ENCODE results near the gene GAL3ST2.
"Not testable (repeated sequence)": the region's sequence is repeated elsewhere in the genome, so short reads cannot be mapped to it uniquely, and the experiment has no call there.

GAL3ST2 gene

DNA sequence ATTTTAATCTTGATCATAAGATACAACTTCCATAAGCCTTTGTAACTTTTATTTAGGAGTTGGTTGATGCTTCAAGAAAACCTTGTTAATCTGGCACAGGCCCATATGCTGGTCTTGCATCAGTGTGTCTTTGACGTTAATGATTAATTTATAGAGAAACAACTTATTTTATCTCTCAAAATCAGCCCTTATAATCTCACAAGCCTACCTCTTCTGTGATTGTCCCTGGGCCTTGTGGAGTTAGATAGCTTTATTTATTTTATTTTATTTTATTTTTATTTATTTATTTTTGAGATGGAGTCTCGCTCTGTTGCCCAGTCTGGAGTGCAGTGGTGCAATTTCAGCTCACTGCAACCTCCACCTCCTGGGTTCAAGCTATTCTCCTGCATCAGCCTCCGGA is 5.4 kb downstream of the GAL3ST2 start:
- not testable (repeated sequence) for H3K9ac ChIP-seq (ENCODE audit: low read length); H3K4me3 ChIP-seq (ENCODE audit: low read length); H3K4me1 ChIP-seq (ENCODE audit: control insufficient read depth, low read depth, low read length); H3K36me3 ChIP-seq (ENCODE audit: control insufficient read depth, low read depth, low read length); H3K27ac ChIP-seq (ENCODE audit: low read length); H3K27me3 ChIP-seq (ENCODE audit: control insufficient read depth, insufficient read depth, low read length)
- H3K9me3 ChIP-seq (ENCODE audit: control insufficient read depth, low read depth, low read length) = peaks cover 18% of the 10 kb centered on the region

DNA sequence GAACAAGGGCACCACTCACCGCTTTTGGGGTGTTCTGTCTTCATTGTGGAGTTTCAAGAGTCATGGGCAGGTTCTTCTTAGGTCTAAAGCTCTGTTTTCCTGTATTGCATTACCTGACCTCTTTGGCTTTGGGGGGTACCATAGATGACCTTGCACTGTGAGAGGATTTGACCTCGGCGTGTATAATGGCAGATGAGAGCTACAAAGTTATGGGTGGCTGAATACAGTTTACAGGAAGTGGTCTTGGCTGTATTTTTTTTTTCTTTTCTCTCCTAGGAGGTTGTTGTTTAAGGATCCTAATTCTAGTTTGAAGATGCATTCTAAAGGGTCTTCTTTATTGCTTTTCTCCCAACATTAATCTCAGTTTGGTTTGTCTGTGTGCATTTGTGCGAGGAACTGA is 11.5 kb downstream of the GAL3ST2 start:
- H3K9me3 ChIP-seq (ENCODE audit: control insufficient read depth, low read depth, low read length) = peaks cover 15% of the 10 kb centered on the region

DNA sequence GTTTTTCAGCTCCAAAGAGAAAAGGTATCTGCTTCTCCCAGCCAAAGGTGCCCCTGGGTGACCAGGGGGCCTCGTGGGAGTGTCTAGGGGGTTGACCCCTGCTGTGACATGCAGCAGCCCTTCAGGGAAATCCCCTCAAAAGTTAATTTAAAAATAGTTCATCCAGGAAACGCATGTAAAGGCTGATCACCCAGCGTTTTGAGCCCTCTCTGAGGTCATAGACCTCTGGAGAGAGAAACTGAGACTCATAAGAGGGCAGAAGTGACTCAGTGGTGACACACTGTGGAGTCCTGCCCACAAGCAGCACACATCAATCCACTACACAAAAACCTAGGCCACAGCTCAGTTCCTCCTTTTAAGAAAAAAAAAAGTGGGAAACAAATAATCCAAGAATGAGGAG is 11.9 kb downstream of the GAL3ST2 start:
- H3K4me1 ChIP-seq (ENCODE audit: control insufficient read depth, low read depth, low read length) = no peaks in the 10 kb centered on the region
- no peaks in the 10 kb centered on the region for H3K27me3 ChIP-seq (ENCODE audit: control insufficient read depth, insufficient read depth, low read length)
- no peak overlapping the region for H3K9ac ChIP-seq (ENCODE audit: low read length)
- H3K27ac ChIP-seq (ENCODE audit: low read length) = no peak overlapping the region
- peaks cover 15% of the 10 kb centered on the region for H3K9me3 ChIP-seq (ENCODE audit: control insufficient read depth, low read depth, low read length)
- H3K4me3 ChIP-seq (ENCODE audit: low read length) = no peak overlapping the region
- H3K36me3 ChIP-seq (ENCODE audit: control insufficient read depth, low read depth, low read length) = no peaks in the 10 kb centered on the region

More for the DNA sequence above, 11.5 kb downstream of the GAL3ST2 start:
- no peak overlapping the region for H3K4me3 ChIP-seq (ENCODE audit: low read length)
- H3K27me3 ChIP-seq (ENCODE audit: control insufficient read depth, insufficient read depth, low read length) = no peaks in the 10 kb centered on the region
- H3K27ac ChIP-seq (ENCODE audit: low read length) = no peak overlapping the region
- H3K4me1 ChIP-seq (ENCODE audit: control insufficient read depth, low read depth, low read length) = no peaks in the 10 kb centered on the region
- no peaks in the 10 kb centered on the region for H3K36me3 ChIP-seq (ENCODE audit: control insufficient read depth, low read depth, low read length)
- no peak overlapping the region for H3K9ac ChIP-seq (ENCODE audit: low read length)

DNA sequence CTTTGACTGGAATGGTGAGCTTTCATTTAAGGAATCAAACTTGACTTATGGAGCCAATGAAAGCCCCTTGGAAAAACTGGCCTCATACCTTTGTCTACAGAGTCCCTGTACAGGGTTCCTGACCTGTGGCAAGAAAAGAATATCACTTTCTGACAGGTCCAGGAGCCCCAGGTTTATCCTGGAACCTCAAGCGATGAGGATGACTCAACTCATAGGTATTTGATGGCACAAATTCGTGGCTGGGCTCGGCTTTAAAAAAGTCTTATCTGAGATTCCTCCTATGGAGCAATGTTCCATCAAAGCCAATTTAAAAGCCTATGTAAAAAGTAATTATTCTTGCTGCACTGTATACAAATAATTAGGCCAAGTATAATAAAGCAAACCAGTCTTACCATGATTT is 14.8 kb downstream of the GAL3ST2 start:
- not testable (repeated sequence) for H3K4me1 ChIP-seq (ENCODE audit: control insufficient read depth, low read depth, low read length); H3K4me3 ChIP-seq (ENCODE audit: low read length); H3K27me3 ChIP-seq (ENCODE audit: control insufficient read depth, insufficient read depth, low read length); H3K27ac ChIP-seq (ENCODE audit: low read length); H3K36me3 ChIP-seq (ENCODE audit: control insufficient read depth, low read depth, low read length); H3K9ac ChIP-seq (ENCODE audit: low read length)
- peaks cover 15% of the 10 kb centered on the region for H3K9me3 ChIP-seq (ENCODE audit: control insufficient read depth, low read depth, low read length)

DNA sequence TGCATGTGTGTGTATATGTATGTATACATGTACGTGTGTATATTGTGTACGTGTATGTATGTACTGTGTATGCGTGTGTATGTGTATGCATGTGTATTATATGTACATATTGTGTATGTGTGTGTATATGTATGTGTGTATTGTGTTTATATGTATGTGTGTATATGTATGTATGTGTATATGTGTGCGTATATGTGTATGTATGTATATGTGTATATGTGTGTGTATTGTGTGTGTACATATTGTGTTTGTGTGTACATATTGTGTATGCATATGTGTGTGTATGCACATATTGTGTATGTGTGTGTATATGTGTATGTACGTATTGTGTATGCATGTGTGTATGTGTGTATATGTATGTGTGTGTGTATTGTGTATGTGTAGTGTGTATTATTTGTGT is 16.8 kb downstream of the GAL3ST2 start:
- peaks cover 12% of the 10 kb centered on the region for H3K9me3 ChIP-seq (ENCODE audit: control insufficient read depth, low read depth, low read length)

DNA sequence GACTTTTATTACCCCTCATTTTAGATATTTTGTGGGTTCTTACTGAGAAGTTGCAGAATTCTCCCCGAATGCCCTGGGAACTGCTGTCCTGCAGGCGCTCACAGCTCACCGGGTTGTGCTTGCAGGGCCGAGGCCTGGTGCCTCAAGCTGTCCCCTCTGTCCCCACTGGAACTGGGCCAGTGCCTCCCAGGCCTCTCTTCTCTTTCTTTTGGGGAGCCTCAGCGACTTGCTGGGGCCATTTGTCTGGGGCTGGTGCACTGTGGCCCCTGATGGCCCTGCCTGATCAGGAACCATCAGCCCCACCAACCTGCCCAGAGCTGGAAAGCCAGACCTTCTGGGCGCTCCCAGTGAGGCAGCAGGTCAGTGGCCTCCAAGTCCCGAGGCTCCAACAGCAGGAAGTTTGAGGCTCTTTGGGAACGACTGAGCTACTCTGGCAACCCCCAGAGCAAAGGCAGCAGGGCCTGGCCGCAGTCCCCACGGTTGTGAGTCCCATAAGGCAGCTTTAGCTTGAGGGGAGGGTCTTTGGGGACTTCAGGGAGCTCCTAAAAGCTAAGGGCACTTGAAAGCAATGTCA is 17.7 kb downstream of the GAL3ST2 start:
- Histone ChIP-seq H3K4me3 (ENCODE audit: low read length) (no peak overlapping the region), H3K4me1 (ENCODE audit: control insufficient read depth, low read depth, low read length) (no peaks in the 10 kb centered on the region), H3K36me3 (ENCODE audit: control insufficient read depth, low read depth, low read length) (no peaks in the 10 kb centered on the region), H3K9ac (ENCODE audit: low read length) (no peak overlapping the region), H3K27ac (ENCODE audit: low read length) (no peak overlapping the region), H3K9me3 (ENCODE audit: control insufficient read depth, low read depth, low read length) (peaks cover 7% of the 10 kb centered on the region), H3K27me3 (ENCODE audit: control insufficient read depth, insufficient read depth, low read length) (no peaks in the 10 kb centered on the region)

More for the DNA sequence above, 16.8 kb downstream of the GAL3ST2 start:
- H3K27ac ChIP-seq (ENCODE audit: low read length) = no peak overlapping the region
- H3K36me3 ChIP-seq (ENCODE audit: control insufficient read depth, low read depth, low read length) = no peaks in the 10 kb centered on the region
- no peak overlapping the region for H3K9ac ChIP-seq (ENCODE audit: low read length)
- H3K4me1 ChIP-seq (ENCODE audit: control insufficient read depth, low read depth, low read length) = no peaks in the 10 kb centered on the region
- H3K27me3 ChIP-seq (ENCODE audit: control insufficient read depth, insufficient read depth, low read length) = no peaks in the 10 kb centered on the region
- no peak overlapping the region for H3K4me3 ChIP-seq (ENCODE audit: low read length)

DNA sequence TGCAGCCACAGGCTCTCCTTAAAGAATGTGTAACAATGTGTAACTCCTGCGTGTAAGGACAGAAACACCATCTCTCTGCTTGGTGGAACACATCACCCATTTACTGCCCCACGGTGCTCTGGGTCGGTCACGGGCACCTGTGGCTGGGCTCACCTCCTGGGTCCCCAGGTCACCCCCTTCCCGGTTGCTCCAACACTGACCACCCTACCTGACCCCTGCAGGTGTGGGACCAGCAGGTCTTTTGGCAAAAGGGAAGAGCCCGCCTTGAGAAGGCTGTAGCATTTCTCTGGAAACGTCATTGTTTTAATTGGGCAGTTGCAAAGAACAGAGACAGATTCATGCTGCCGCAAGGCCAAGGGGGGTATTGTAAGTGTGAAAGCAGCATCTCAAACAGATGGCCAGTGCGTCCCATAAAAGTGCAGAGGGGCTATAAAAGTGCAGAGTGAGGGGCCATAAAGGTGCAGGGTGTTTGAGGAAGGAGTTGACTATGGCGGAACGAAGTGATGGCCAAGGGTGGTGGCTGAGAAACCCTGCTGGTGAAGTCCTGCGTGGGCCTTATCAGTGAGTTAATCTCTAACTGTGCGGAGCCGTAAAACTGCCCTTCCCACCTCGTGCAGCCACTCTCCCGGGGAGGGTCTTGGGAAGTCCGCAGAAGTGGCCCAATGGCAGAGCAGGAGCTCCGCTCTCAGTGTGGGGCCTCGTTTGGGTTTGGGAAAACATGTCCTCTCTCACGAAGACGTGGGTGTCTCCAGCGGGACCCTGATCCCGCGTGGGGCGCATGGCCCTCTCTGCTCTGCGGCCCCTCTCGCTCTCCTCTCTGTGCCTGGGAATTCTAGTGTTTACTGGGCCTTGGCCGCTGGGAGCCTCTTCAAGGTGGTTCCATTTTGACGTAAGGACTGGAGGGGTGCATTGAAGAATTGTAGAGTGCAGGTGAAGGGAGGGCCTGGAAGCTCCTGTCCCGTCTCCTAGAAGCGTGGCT is 18.7 kb downstream of the GAL3ST2 start:
- H3K9ac ChIP-seq (ENCODE audit: low read length) = no peak overlapping the region
- no peak overlapping the region for H3K4me3 ChIP-seq (ENCODE audit: low read length)
- no peaks in the 10 kb centered on the region for H3K36me3 ChIP-seq (ENCODE audit: control insufficient read depth, low read depth, low read length)
- no peak overlapping the region for H3K27ac ChIP-seq (ENCODE audit: low read length)
- no peaks in the 10 kb centered on the region for H3K4me1 ChIP-seq (ENCODE audit: control insufficient read depth, low read depth, low read length)
- H3K27me3 ChIP-seq (ENCODE audit: control insufficient read depth, insufficient read depth, low read length) = no peaks in the 10 kb centered on the region
- peaks cover 7% of the 10 kb centered on the region for H3K9me3 ChIP-seq (ENCODE audit: control insufficient read depth, low read depth, low read length)

DNA sequence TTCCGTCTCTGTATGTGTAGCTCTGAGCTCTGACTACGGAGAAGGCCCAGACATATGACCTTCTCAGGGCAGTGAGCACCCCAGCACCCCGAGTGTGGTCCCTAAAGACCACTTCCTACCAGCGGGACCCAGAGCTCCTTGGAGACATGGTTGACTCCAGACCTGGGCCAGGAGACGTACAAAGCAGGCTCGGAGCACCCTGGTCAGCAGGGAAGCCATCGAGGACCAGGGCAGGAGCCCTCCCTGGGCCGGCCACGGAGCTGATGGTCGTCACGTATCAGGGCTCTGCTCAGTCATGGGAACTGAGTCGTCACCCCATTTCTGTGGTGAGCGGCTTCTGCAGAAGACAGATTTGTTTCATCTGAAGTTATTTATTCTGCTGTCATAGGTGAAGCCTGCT is 19.6 kb downstream of the GAL3ST2 start:
- no peaks in the 10 kb centered on the region for H3K27me3 ChIP-seq (ENCODE audit: control insufficient read depth, insufficient read depth, low read length)
- no peak overlapping the region for H3K9ac ChIP-seq (ENCODE audit: low read length)
- H3K4me3 ChIP-seq (ENCODE audit: low read length) = no peak overlapping the region
- no peaks in the 10 kb centered on the region for H3K4me1 ChIP-seq (ENCODE audit: control insufficient read depth, low read depth, low read length)
- no peaks in the 10 kb centered on the region for H3K9me3 ChIP-seq (ENCODE audit: control insufficient read depth, low read depth, low read length)
- no peak overlapping the region for H3K27ac ChIP-seq (ENCODE audit: low read length)
- H3K36me3 ChIP-seq (ENCODE audit: control insufficient read depth, low read depth, low read length) = no peaks in the 10 kb centered on the region

DNA sequence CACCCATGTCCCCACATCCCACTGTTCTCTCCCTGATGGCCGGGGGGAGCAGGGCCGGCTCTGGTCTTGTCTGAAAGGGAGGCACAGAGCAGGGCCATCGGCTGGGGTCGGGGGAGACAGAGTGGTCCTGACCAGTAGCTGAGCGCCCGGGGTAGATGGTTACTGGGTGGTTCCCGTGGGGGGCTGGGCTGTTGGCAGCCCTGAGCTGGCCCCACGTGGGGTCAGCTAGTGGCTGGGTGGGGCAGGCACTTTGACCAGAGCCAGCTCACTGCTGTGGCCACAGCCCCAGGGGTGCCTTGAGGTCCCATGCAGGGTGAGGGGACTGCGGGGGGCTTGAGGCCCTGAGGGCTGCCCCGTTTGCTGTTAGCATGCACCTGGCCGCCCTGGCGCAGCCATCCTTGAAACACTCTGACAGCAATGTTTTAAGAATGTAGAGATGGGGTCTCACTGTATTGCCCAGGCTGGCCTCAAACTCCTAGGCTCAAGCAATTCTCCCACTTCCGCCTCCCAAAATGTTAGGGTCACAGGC is 20.1 kb downstream of the GAL3ST2 start:
- H3K4me1 ChIP-seq (ENCODE audit: control insufficient read depth, low read depth, low read length) = no peaks in the 10 kb centered on the region
- no peaks in the 10 kb centered on the region for H3K27me3 ChIP-seq (ENCODE audit: control insufficient read depth, insufficient read depth, low read length)
- H3K4me3 ChIP-seq (ENCODE audit: low read length) = no peak overlapping the region
- no peaks in the 10 kb centered on the region for H3K36me3 ChIP-seq (ENCODE audit: control insufficient read depth, low read depth, low read length)
- H3K9me3 ChIP-seq (ENCODE audit: control insufficient read depth, low read depth, low read length) = no peaks in the 10 kb centered on the region
- no peak overlapping the region for H3K27ac ChIP-seq (ENCODE audit: low read length)
- H3K9ac ChIP-seq (ENCODE audit: low read length) = no peak overlapping the region

DNA sequence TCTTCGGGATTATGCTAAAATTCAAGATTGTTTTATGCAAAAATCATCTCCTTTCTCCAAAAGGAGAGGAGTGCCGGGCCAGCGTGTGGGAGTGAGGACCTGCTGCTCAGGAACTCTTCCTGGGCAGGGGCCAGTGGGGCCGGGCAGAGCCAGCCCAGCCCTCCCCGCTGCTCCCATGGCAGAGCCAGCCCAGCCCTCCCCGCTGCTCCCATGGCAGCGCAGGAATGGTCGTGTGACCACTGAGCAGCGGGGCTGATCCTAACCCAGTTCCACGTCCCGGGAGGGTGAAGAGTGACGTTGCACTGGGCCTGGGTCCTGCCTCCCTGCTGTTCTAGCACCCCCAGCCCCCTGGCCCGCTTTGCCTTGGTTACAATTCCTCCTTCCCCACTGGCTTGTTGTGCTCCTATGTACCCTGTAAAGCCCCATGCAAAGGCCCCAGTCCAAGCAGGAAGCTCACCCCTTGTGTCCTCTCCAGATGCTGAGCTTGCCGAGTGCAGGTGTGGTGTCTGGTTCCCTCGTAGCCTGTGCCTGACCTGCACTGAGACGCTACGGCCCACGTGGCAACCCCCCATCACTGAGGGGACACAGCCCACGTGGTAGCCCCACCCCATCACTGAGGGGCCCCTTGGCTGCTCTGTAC is 20.9 kb downstream of the GAL3ST2 start:
- Histone ChIP-seq H3K9ac (ENCODE audit: low read length) (no peak overlapping the region), H3K27me3 (ENCODE audit: control insufficient read depth, insufficient read depth, low read length) (peaks cover 2% of the 10 kb centered on the region), H3K27ac (ENCODE audit: low read length) (no peak overlapping the region), H3K9me3 (ENCODE audit: control insufficient read depth, low read depth, low read length) (no peaks in the 10 kb centered on the region), H3K4me1 (ENCODE audit: control insufficient read depth, low read depth, low read length) (no peaks in the 10 kb centered on the region), H3K4me3 (ENCODE audit: low read length) (no peak overlapping the region), H3K36me3 (ENCODE audit: control insufficient read depth, low read depth, low read length) (no peaks in the 10 kb centered on the region)

DNA sequence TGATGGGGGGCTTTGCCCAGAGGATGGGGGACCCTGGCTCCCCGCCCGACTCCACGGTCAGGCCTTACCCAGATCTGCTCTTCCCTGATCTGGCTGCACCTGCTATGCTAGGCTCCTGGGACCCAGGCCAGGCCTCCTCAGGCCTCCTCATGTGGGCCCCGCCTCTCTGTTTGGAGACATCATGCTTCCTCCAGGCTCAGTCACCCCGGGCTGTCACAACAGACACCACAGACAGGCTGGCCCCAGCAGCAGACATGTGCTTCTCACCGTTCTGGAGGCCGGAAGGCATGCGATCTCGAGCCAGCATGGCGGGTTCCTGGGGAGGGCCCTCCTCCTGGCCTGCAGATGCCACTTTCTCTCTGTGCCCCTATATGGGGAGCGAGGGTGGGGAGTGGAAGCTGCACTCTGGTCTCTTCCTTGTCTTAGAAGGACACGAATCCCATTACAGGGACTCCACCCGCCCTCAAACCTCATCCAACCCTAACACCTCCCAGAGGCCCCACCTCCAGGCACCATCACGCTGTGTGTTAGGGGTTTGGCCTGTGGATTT is 21.5 kb downstream of the GAL3ST2 start:
- Histone ChIP-seq H3K4me1 (ENCODE audit: control insufficient read depth, low read depth, low read length) (no peaks in the 10 kb centered on the region), H3K9me3 (ENCODE audit: control insufficient read depth, low read depth, low read length) (no peaks in the 10 kb centered on the region), H3K27ac (ENCODE audit: low read length) (no peak overlapping the region), H3K27me3 (ENCODE audit: control insufficient read depth, insufficient read depth, low read length) (peaks cover 8% of the 10 kb centered on the region), H3K9ac (ENCODE audit: low read length) (no peak overlapping the region), H3K36me3 (ENCODE audit: control insufficient read depth, low read depth, low read length) (no peaks in the 10 kb centered on the region), H3K4me3 (ENCODE audit: low read length) (no peak overlapping the region)
